BLaER1 treated with 17β-estradiol and CSF1 and Interleukin-3, amounts not matched to agents 10 nM and 100 nM (cell line): ENCODE data around the gene C17orf113.

Experiments used
- H3K27ac ChIP-seq, 11 experiments: shearing (Covaris generic); formaldehyde crosslinking; 2 replicates each; pipeline ENCODE4 v1.8.1; 2022
- H3K27me3 ChIP-seq, 11 experiments: shearing (Covaris generic); formaldehyde crosslinking; 2 replicates each; pipeline ENCODE4 v1.8.1; 2022
- H3K36me3 ChIP-seq, 11 experiments: shearing (Covaris generic); formaldehyde crosslinking; 2 replicates each; pipeline ENCODE4 v1.8.1; 2022
- H3K4me1 ChIP-seq, 10 experiments: shearing (Covaris generic); formaldehyde crosslinking; 2 replicates each; pipeline ENCODE4 v1.8.1; 2022
- H3K4me2 ChIP-seq, 11 experiments: shearing (Covaris generic); formaldehyde crosslinking; 2 replicates each; pipeline ENCODE4 v1.8.1; 2022
- H3K4me3 ChIP-seq, 10 experiments: shearing (Covaris generic); formaldehyde crosslinking; 2 replicates each; pipeline ENCODE4 v1.8.1; 2022
- H3K9ac ChIP-seq, 11 experiments: shearing (Covaris generic); formaldehyde crosslinking; 2 replicates each; pipeline ENCODE4 v1.8.1; 2022
- H3K9me3 ChIP-seq, 11 experiments: shearing (Covaris generic); formaldehyde crosslinking; replicated peaks in 1 of 11; 2 replicates each; pipeline ENCODE4 v1.8.1; 2022
- H4K20me1 ChIP-seq, 11 experiments: shearing (Covaris generic); formaldehyde crosslinking; 2 replicates each; pipeline ENCODE4 v1.8.1; 2022
- Cebpa-rat ChIP-seq, 11 experiments: shearing (Covaris generic); IDR thresholded peaks; 2 replicates each; pipeline ENCODE4 v1.8.1; 2022

Gene C17orf113

GRCh38 chr17:42005166-42005565 is 45.2 kb downstream of the C17orf113 start:
- Histone ChIP-seq H3K27me3 (no peaks in the 10 kb centered on the region), H4K20me1 (peaks cover 89 to 100% (median 100%) of the 10 kb centered on the region in 11 experiments)

GRCh38 chr17:42002792-42003301 is 47.6 kb downstream of the C17orf113 start:
- H3K4me2 ChIP-seq: peak overlapping the region in 3 of 11 experiments; percentile 32 to 53 (median 50); a peak in 6 of 22 replicates
- peaks cover 81 to 100% (median 98%) of the 10 kb centered on the region in 11 experiments for H4K20me1 ChIP-seq
- no peak overlapping the region for H3K4me3 ChIP-seq
- peaks cover 0 to 83% (median 8%) of the 10 kb centered on the region in 10 experiments; a peak in 13 of 20 replicates for H3K4me1 ChIP-seq
- H3K9me3 ChIP-seq: no peaks in the 10 kb centered on the region
- H3K27ac ChIP-seq: no peak overlapping the region
- H3K36me3 ChIP-seq: peaks cover 67 to 97% (median 87%) of the 10 kb centered on the region in 11 experiments
- TF ChIP-seq Cebpa-rat (IDR thresholded peaks at IDR 0.05): no peak
- no peak overlapping the region for H3K9ac ChIP-seq
- no peaks in the 10 kb centered on the region for H3K27me3 ChIP-seq

More at GRCh38 chr17:42005166-42005565, 45.2 kb downstream of the C17orf113 start:
- Histone ChIP-seq H3K4me3 (no peak overlapping the region), H3K9ac (no peak overlapping the region), H3K27ac (0 out of 22 replicates have a peak overlapping the region, but pooled peaks of 2 of the 11 experiments have one; percentile 2 to 3), H3K9me3 (no peaks in the 10 kb centered on the region), H3K4me1 (peaks cover 0 to 92% (median 20%) of the 10 kb centered on the region in 10 experiments; a peak in 16 of 20 replicates), H3K36me3 (peaks cover 57 to 92% (median 80%) of the 10 kb centered on the region in 11 experiments), H3K4me2 (peak overlapping the region in 2 of 11 experiments; percentile 32 to 44; a peak in 2 of 22 replicates)
- no peak for TF ChIP-seq Cebpa-rat (IDR thresholded peaks at IDR 0.05)

GRCh38 chr17:42002175-42002791 is 48.1 kb downstream of the C17orf113 start:
- Histone ChIP-seq H3K9ac (no peak overlapping the region), H4K20me1 (peaks cover 80 to 100% (median 98%) of the 10 kb centered on the region in 11 experiments), H3K36me3 (peaks cover 69 to 98% (median 89%) of the 10 kb centered on the region in 11 experiments), H3K27me3 (no peaks in the 10 kb centered on the region), H3K9me3 (no peaks in the 10 kb centered on the region), H3K27ac (no peak overlapping the region), H3K4me3 (no peak overlapping the region), H3K4me2 (peak overlapping the region in 3 of 11 experiments; percentile 32 to 53 (median 50); a peak in 5 of 22 replicates), H3K4me1 (peaks cover 3 to 83% (median 14%) of the 10 kb centered on the region in 10 experiments; a peak in 18 of 20 replicates)
- no peak for TF ChIP-seq Cebpa-rat (IDR thresholded peaks at IDR 0.05)

GRCh38 chr17:42001729-42002128 is 48.7 kb downstream of the C17orf113 start:
- TF ChIP-seq Cebpa-rat (IDR thresholded peaks at IDR 0.05): no peak
- Histone ChIP-seq H3K27ac (no peak overlapping the region), H4K20me1 (peaks cover 80 to 100% (median 98%) of the 10 kb centered on the region in 11 experiments), H3K4me3 (no peak overlapping the region), H3K27me3 (no peaks in the 10 kb centered on the region), H3K4me1 (peaks cover 9 to 83% (median 19%) of the 10 kb centered on the region in 10 experiments), H3K36me3 (peaks cover 69 to 98% (median 89%) of the 10 kb centered on the region in 11 experiments), H3K4me2 (0 out of 22 replicates have a peak overlapping the region, but pooled peaks of 1 of the 11 experiments have one; percentile 32), H3K9ac (no peak overlapping the region), H3K9me3 (no peaks in the 10 kb centered on the region)

- no peak for TF ChIP-seq Cebpa-rat (IDR thresholded peaks at IDR 0.05)
- Histone ChIP-seq H3K4me2 (no peak overlapping the region), H3K9me3 (no peaks in the 10 kb centered on the region), H3K36me3 (peaks cover 79 to 98% (median 92%) of the 10 kb centered on the region in 11 experiments), H3K27me3 (no peaks in the 10 kb centered on the region), H3K9ac (peak overlapping the region in 1 of 11 experiments; percentile 21; a peak in 1 of 22 replicates), H3K4me1 (peaks cover 20 to 83% (median 26%) of the 10 kb centered on the region in 10 experiments), H3K27ac (no peak overlapping the region), H3K4me3 (no peak overlapping the region), H4K20me1 (peaks cover 79 to 100% (median 98%) of the 10 kb centered on the region in 11 experiments)
Observed at GRCh38 chr17:42000413-42001133, 49.8 kb downstream of the C17orf113 start.

- peaks cover 20 to 64% (median 28%) of the 10 kb centered on the region in 10 experiments for H3K4me1 ChIP-seq
- no peak overlapping the region for H3K27ac ChIP-seq
- no peak overlapping the region for H3K4me2 ChIP-seq
- TF ChIP-seq Cebpa-rat (IDR thresholded peaks at IDR 0.05): no peak
- no peak overlapping the region for H3K4me3 ChIP-seq
- peaks cover 65 to 98% (median 86%) of the 10 kb centered on the region in 11 experiments for H4K20me1 ChIP-seq
- no peaks in the 10 kb centered on the region for H3K27me3 ChIP-seq
- no peaks in the 10 kb centered on the region for H3K9me3 ChIP-seq
- peaks cover 97 to 100% (median 99%) of the 10 kb centered on the region in 11 experiments for H3K36me3 ChIP-seq
- 0 out of 22 replicates have a peak overlapping the region, but pooled peaks of 1 of the 11 experiments have one; percentile 3 for H3K9ac ChIP-seq
Observed at GRCh38 chr17:41998497-41998896, 51.9 kb downstream of the C17orf113 start.

- Histone ChIP-seq H3K27me3 (no peaks in the 10 kb centered on the region), H4K20me1 (peaks cover 48 to 92% (median 73%) of the 10 kb centered on the region in 11 experiments; a peak in 20 of 22 replicates), H3K4me3 (no peak overlapping the region), H3K4me2 (peak overlapping the region; percentile 4 to 71 (median 54); a peak in 21 of 22 replicates), H3K9ac (peak overlapping the region in 8 of 11 experiments; percentile 0 to 46 (median 7); a peak in 6 of 22 replicates), H3K27ac (peak overlapping the region in 6 of 11 experiments; percentile 4 to 52 (median 28); a peak in 7 of 22 replicates), H3K4me1 (peaks cover 20 to 47% (median 25%) of the 10 kb centered on the region in 10 experiments), H3K36me3 (peaks cover 97 to 100% (median 99%) of the 10 kb centered on the region in 11 experiments), H3K9me3 (no peaks in the 10 kb centered on the region)
- no peak for TF ChIP-seq Cebpa-rat (IDR thresholded peaks at IDR 0.05)
Observed at GRCh38 chr17:41996855-41997164, 53.6 kb downstream of the C17orf113 start.

GRCh38 chr17:41992576-41992975 is 57.8 kb downstream of the C17orf113 start:
- H3K9ac ChIP-seq: no peak overlapping the region
- H3K36me3 ChIP-seq: peaks cover 97 to 100% (median 99%) of the 10 kb centered on the region in 11 experiments
- no peak for TF ChIP-seq Cebpa-rat (IDR thresholded peaks at IDR 0.05)
- H3K4me3 ChIP-seq: no peak overlapping the region
- no peak overlapping the region for H3K27ac ChIP-seq
- H3K27me3 ChIP-seq: no peaks in the 10 kb centered on the region
- peaks cover 17 to 48% (median 32%) of the 10 kb centered on the region in 10 experiments for H3K4me1 ChIP-seq
- H4K20me1 ChIP-seq: peaks cover 26 to 84% (median 47%) of the 10 kb centered on the region in 11 experiments; a peak in 21 of 22 replicates
- H3K4me2 ChIP-seq: no peak overlapping the region
- no peaks in the 10 kb centered on the region for H3K9me3 ChIP-seq
